Activated CD8-positive, alpha-beta T cell treated with anti-CD3 and anti-CD28 coated beads for 36 hours (primary cell): Measurements from ENCODE around the gene CDK15. TPM values are rescaled to one million over a fixed set of nuclear protein-coding genes. Genes with fewer than 3 reads are reported as not detected.

ENCODE experiments used
- ATAC-seq: fragments of 200-7000 bp; cut with Tn5 transposase; one replicate; pipeline ENCODE4 v1.10.0; 2021; ENCODE audit warnings: mild to moderate bottlenecking, moderate library complexity
- CTCF ChIA-PET: fragments of 350-600 bp; sonication (Branson Sonifier 250); formaldehyde crosslinking; loops from one replicate; lab custom pipeline; 2021; ENCODE audit warnings: antibody characterized with exemption; lab: Charles Lee
- POLR2A ChIA-PET: fragments of 350-600 bp; sonication (Branson Sonifier 250); formaldehyde crosslinking; loops from one replicate; lab custom pipeline; 2021; ENCODE audit warnings: antibody characterized with exemption; lab: Charles Lee
- DNase-seq: peaks from one replicate; pipeline ENCODE4 v3.0.0-alpha.2; 2020
- H3K27ac Mint-ChIP-seq: one replicate; pipeline ENCODE4 v1.8.0; 2021; ENCODE audit warnings: mild to moderate bottlenecking, mixed read lengths
- H3K27me3 Mint-ChIP-seq: one replicate; pipeline ENCODE4 v1.8.0; 2021; ENCODE audit warnings: mixed read lengths
- H3K36me3 Mint-ChIP-seq: one replicate; pipeline ENCODE4 v1.8.0; 2021; ENCODE audit warnings: low read depth, mixed read lengths
- H3K4me1 Mint-ChIP-seq: one replicate; pipeline ENCODE4 v1.8.0; 2021; ENCODE audit warnings: low read depth, mixed read lengths
- H3K4me3 Mint-ChIP-seq: one replicate; pipeline ENCODE4 v1.8.0; 2021; ENCODE audit warnings: mild to moderate bottlenecking, moderate library complexity, mixed read lengths
- H3K9me3 Mint-ChIP-seq: one replicate; pipeline ENCODE4 v1.8.0; 2021; ENCODE audit warnings: mixed read lengths
- intact Hi-C: fragments of 100-400 bp; cut with micrococcal nuclease; formaldehyde crosslinking; loops from one replicate; pipeline ENCODE4 v1.10.0; 2022
- total RNA-seq, 2 experiments: library from RNA; stranded (reverse); gene quantifications; one replicate each; pipeline ENCODE4 v1.2.3, GENCODE V29; 2021
- TF ChIP-seq, protein P1 (sequence below): fragments of 200-600 bp; IDR thresholded peaks from one replicate; pipeline ENCODE4 v1.8.0; 2022; ENCODE audit warnings: antibody characterized with exemption, mild to moderate bottlenecking

Gene CDK15
- total RNA-seq, 2 experiments from 2014 or later, result not detected

DNA sequence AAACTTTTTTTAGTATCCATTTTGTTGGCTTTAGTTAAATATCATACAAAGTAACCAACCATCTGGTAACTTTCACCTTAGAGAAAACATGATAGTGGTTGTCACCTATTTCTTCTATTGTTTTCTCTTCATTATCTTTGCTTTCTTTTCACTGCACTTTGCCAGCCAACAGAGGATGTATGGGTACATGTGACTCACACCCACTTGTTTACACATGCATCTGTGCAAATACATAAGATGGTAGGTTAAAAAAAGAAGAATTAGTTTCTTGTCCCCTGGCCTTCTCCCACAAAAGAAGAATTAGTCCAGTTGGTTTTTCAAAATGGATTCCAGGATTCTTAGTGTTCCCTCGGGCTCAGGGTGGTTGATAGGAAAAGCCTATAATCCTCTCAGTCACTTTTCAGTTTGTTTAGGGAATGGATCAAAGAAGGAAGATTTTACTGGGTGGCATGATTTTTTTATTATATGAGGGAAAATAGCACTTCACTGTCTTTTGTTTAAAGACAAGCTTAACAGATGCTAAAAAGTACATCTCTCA is 46.6 kb downstream of the CDK15 start:
- intact Hi-C loops, result loop anchor here (10.0 kb wide), 2 partner anchors 202 to 1908 kb away; no protein-coding TSS in a partner anchor
- H3K4me1 Mint-ChIP-seq, result no peaks in the 10 kb centered on the region
- TF ChIP-seq, protein P1, sequence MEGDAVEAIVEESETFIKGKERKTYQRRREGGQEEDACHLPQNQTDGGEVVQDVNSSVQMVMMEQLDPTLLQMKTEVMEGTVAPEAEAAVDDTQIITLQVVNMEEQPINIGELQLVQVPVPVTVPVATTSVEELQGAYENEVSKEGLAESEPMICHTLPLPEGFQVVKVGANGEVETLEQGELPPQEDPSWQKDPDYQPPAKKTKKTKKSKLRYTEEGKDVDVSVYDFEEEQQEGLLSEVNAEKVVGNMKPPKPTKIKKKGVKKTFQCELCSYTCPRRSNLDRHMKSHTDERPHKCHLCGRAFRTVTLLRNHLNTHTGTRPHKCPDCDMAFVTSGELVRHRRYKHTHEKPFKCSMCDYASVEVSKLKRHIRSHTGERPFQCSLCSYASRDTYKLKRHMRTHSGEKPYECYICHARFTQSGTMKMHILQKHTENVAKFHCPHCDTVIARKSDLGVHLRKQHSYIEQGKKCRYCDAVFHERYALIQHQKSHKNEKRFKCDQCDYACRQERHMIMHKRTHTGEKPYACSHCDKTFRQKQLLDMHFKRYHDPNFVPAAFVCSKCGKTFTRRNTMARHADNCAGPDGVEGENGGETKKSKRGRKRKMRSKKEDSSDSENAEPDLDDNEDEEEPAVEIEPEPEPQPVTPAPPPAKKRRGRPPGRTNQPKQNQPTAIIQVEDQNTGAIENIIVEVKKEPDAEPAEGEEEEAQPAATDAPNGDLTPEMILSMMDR, result no peak
- peaks cover 9% of the 10 kb centered on the region for H3K27me3 Mint-ChIP-seq
- no peaks in the 10 kb centered on the region for H3K36me3 Mint-ChIP-seq
- no peak for DNase-seq
- no peak overlapping the region for H3K27ac Mint-ChIP-seq
- no peak for ATAC-seq
- ChIA-PET CTCF (interaction anchor here (0.6 to 1.3 kb wide), 2 partner anchors 8 to 15 kb away, joined by 3 read pairs; no protein-coding TSS in a partner anchor), POLR2A (no interaction called here)
- no peak overlapping the region for H3K4me3 Mint-ChIP-seq
- no peaks in the 10 kb centered on the region for H3K9me3 Mint-ChIP-seq

DNA sequence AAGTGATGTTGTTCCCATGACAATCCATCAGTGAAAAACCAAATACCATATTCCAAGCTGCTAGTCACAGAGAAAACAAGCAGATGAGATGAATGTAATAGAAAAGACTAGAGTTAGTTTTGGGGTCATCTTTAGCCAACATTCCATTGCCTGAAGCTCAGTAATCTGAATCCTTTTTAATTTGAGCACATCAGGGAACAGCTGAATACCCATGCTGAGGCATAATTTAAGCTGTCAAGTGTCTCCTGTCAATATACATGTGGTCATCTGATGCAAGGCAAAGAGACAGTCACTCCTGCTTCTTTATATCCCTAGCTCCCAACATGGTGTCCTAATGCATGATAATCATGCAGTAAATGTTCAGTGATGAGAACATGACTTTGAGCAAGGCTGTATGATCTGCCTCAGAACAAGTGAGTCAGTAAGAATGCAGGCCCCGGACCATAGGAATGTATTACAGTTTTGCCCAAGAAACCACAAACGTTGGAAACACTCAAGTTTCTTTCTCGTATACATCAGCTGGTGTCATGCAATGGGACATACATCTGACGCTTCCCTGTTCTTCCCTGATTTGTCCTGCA is 48.0 kb downstream of the CDK15 start:
- Mint-ChIP-seq H3K27ac (no peak overlapping the region), H3K4me3 (no peak overlapping the region), H3K27me3 (peaks cover 14% of the 10 kb centered on the region), H3K4me1 (peaks cover 11% of the 10 kb centered on the region), H3K36me3 (no peaks in the 10 kb centered on the region), H3K9me3 (no peaks in the 10 kb centered on the region)
- ChIA-PET POLR2A (interaction anchor here (0.6 kb wide), 1 partner anchor 62 kb away, joined by 3 read pairs; no protein-coding TSS in a partner anchor), CTCF (interaction anchor here (1.2 kb wide), 1 partner anchor 325 kb away, joined by 8 read pairs; no protein-coding TSS in a partner anchor)
- DNase-seq, result no peak
- TF ChIP-seq, protein P1, result no peak
- ATAC-seq, result no peak
- intact Hi-C loops, result loop anchor here (10.0 kb wide), 2 partner anchors 200 to 1910 kb away; no protein-coding TSS in a partner anchor

DNA sequence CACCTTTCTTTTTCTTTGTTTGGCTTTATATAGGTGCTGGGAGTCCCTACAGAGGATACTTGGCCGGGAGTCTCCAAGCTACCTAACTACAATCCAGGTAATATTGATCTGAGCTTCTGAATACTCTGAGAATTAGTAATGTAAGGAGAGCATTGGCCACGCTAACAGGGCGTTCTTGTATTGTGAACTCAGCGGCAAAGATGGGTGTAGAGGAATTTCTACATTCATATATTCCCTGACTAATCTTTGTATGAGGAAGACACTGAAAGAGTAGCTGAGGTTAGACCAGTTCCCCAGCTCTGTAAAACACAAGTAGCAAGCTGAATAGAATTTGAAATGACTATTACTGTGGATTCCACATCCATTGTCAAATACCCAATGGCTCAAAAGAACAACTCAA is 48.5 kb downstream of the CDK15 start:
- ATAC-seq, result no peak
- POLR2A ChIA-PET, result interaction anchor here (0.5 kb wide), 1 partner anchor 46 kb away, joined by 3 read pairs; no protein-coding TSS in a partner anchor
- no peaks in the 10 kb centered on the region for H3K36me3 Mint-ChIP-seq
- no peak overlapping the region for H3K4me3 Mint-ChIP-seq
- H3K27me3 Mint-ChIP-seq, result peaks cover 15% of the 10 kb centered on the region
- TF ChIP-seq, protein P1, result no peak
- no peak for DNase-seq
- CTCF ChIA-PET, result interaction anchor here (0.7 to 1.2 kb wide), 2 partner anchors 111 to 324 kb away, joined by 3 to 8 read pairs; no protein-coding TSS in a partner anchor
- intact Hi-C loops, result loop anchor here (10.0 kb wide), 2 partner anchors 200 to 1910 kb away; no protein-coding TSS in a partner anchor
- H3K4me1 Mint-ChIP-seq, result peaks cover 12% of the 10 kb centered on the region
- H3K9me3 Mint-ChIP-seq, result no peaks in the 10 kb centered on the region
- no peak overlapping the region for H3K27ac Mint-ChIP-seq

DNA sequence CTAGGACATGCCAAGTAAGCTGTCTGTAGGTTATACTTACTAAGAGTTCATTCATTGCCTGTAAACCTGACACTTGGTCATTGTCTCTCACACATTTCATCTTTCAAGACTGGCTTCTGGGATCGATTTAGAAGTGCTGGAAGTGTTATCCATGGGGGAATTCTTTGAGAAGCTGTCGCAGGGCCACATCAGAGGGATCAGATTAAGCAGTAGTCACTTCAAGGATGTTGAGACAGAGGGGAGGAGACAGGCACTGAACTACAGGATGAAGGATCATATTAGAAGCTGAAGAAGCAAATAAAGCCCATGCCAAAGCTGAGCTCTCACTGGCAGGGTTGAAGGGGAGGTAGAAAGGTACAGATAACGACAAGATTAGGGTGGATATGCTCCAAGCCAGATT is 49.0 kb downstream of the CDK15 start:
- no peak overlapping the region for H3K4me3 Mint-ChIP-seq
- peaks cover 15% of the 10 kb centered on the region for H3K27me3 Mint-ChIP-seq
- H3K27ac Mint-ChIP-seq, result no peak overlapping the region
- TF ChIP-seq, protein P1, result no peak
- intact Hi-C loops, result loop anchor here (10.0 kb wide), 2 partner anchors 199 to 1911 kb away; no protein-coding TSS in a partner anchor
- ChIA-PET POLR2A (interaction anchor here (0.5 kb wide), 1 partner anchor 47 kb away, joined by 3 read pairs; no protein-coding TSS in a partner anchor), CTCF (interaction anchor here (0.7 to 1.1 kb wide), 2 partner anchors 111 to 323 kb away, joined by 3 read pairs; no protein-coding TSS in a partner anchor)
- ATAC-seq, result no peak
- peaks cover 12% of the 10 kb centered on the region for H3K4me1 Mint-ChIP-seq
- DNase-seq, result no peak
- H3K9me3 Mint-ChIP-seq, result no peaks in the 10 kb centered on the region
- H3K36me3 Mint-ChIP-seq, result no peaks in the 10 kb centered on the region

DNA sequence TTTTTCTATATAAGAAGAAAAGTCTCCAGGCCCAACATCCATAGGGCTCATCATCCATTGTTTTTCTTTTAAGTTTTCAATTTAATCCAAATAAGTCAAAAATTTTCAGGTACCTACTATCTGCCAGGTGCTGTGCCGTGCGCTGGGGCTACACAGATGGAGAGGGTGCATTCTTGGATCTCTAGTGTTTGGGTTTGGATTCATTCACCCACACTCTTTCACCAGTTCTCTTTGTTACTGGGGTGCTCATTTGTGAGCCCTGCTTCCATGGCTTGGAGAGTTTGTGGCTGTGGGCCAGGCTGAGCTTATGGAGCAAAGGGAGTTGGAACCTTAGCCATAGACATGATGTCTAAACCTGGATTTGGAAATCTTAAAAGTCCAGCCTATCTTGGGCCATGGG is 51.0 kb downstream of the CDK15 start:
- Mint-ChIP-seq H3K36me3 (no peaks in the 10 kb centered on the region), H3K4me3 (no peak overlapping the region), H3K27me3 (peaks cover 26% of the 10 kb centered on the region), H3K4me1 (peaks cover 15% of the 10 kb centered on the region), H3K27ac (no peak overlapping the region), H3K9me3 (no peaks in the 10 kb centered on the region)
- ATAC-seq (no peak), DNase-seq (no peak)
- TF ChIP-seq, protein P1, result no peak
- ChIA-PET POLR2A (no interaction called here), CTCF (no interaction called here)
- intact Hi-C loops, result loop anchor here (10.0 kb wide), 2 partner anchors 197 to 1913 kb away; no protein-coding TSS in a partner anchor
